ENCODE results near the gene ELOVL1. TPM values are rescaled to one million over a fixed set of nuclear protein-coding genes. Genes with fewer than 3 reads are reported as not detected.

ELOVL1 gene
- total and polyA plus RNA-seq, 2 donors = 26.1 to 44.8 TPM

- Histone ChIP-seq H3K9me3 (ENCODE audit: control insufficient read depth in 2 of 2, insufficient read depth in 1 of 2, low read length in 1 of 2) (no peaks in the 10 kb centered on the region), H3K36me3 (ENCODE audit: control insufficient read depth in 2 of 2, insufficient read depth in 2 of 2, low read length in 1 of 2) (peaks cover 0 to under 1% of the 10 kb centered on the region in 2 donors), H3K27me3 (ENCODE audit: control insufficient read depth in 2 of 2, insufficient read depth in 1 of 2, low read length in 1 of 2) (no peaks in the 10 kb centered on the region), H3K4me1 (ENCODE audit: control insufficient read depth in 2 of 2, insufficient read depth in 2 of 2, low read length in 2 of 2) (peaks cover 13 to 23% of the 10 kb centered on the region in 2 donors), H3K27ac (ENCODE audit: low read depth in 1 of 2, low read length in 1 of 2) (no peak overlapping the region), H3K4me3 (ENCODE audit: low read length in 2 of 2) (no peak overlapping the region)
- WGBS = 89% methylated on average over 2 of the region's 2 CpGs
- DNase-seq (ENCODE audit: low read depth in 6 of 9, low spot score in 9 of 9) = no peak
Observed at GRCh38 chr1:43354936-43355335, 12.9 kb downstream of the ELOVL1 start.

GRCh38 chr1:43354471-43354870, 13.3 kb downstream of the ELOVL1 start:
- Histone ChIP-seq H3K4me1 (ENCODE audit: control insufficient read depth in 2 of 2, insufficient read depth in 2 of 2, low read length in 2 of 2) (peaks cover 9 to 19% of the 10 kb centered on the region in 2 donors), H3K27ac (ENCODE audit: low read depth in 1 of 2, low read length in 1 of 2) (no peak overlapping the region), H3K4me3 (ENCODE audit: low read length in 2 of 2) (no peak overlapping the region), H3K9me3 (ENCODE audit: control insufficient read depth in 2 of 2, insufficient read depth in 1 of 2, low read length in 1 of 2) (no peaks in the 10 kb centered on the region), H3K36me3 (ENCODE audit: control insufficient read depth in 2 of 2, insufficient read depth in 2 of 2, low read length in 1 of 2) (no peaks in the 10 kb centered on the region), H3K27me3 (ENCODE audit: control insufficient read depth in 2 of 2, insufficient read depth in 1 of 2, low read length in 1 of 2) (no peaks in the 10 kb centered on the region)
- 94% methylated on average over 2 of the region's 2 CpGs for WGBS
- no peak for DNase-seq (ENCODE audit: low read depth in 6 of 9, low spot score in 9 of 9)

DNA sequence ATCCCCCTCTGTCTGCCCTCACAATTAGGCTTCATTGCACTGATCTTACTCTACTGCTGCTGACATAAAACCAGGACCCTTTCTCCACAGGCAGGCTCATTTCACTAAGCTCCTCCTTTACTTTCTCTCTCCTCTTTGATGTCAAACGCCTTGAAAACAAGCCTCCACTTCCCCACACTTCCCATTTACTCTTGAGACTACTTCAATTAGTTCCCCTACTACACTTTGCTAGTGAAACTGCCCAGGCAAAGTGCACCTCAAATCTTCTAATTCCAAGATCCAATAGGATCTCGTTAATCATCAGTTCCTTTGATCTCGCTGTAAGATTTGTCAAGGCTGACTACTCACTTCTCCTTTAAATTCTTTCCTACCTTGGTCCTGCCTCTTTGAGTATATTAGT, 14.9 kb downstream of the ELOVL1 start:
- 64% methylated on average over 3 of the region's 3 CpGs for WGBS
- peak in 4 of 9 donors; percentile 7 to 47 (median 26) for DNase-seq (ENCODE audit: low read depth in 6 of 9, low spot score in 9 of 9)
- H3K4me3 ChIP-seq (ENCODE audit: low read length in 2 of 2) = no peak overlapping the region

GRCh38 chr1:43352351-43352705, 15.5 kb downstream of the ELOVL1 start:
- no peaks in the 10 kb centered on the region for H3K9me3 ChIP-seq (ENCODE audit: control insufficient read depth in 2 of 2, insufficient read depth in 1 of 2, low read length in 1 of 2)
- H3K27me3 ChIP-seq (ENCODE audit: control insufficient read depth in 2 of 2, insufficient read depth in 1 of 2, low read length in 1 of 2) = peaks cover 0 to 5% of the 10 kb centered on the region in 2 donors
- no peak overlapping the region for H3K4me3 ChIP-seq (ENCODE audit: low read length in 2 of 2)
- 97% methylated on average over 2 of the region's 2 CpGs for WGBS
- H3K27ac ChIP-seq (ENCODE audit: low read depth in 1 of 2, low read length in 1 of 2) = no peak overlapping the region
- H3K36me3 ChIP-seq (ENCODE audit: control insufficient read depth in 2 of 2, insufficient read depth in 2 of 2, low read length in 1 of 2) = no peaks in the 10 kb centered on the region
- H3K4me1 ChIP-seq (ENCODE audit: control insufficient read depth in 2 of 2, insufficient read depth in 2 of 2, low read length in 2 of 2) = peaks cover 0 to 10% of the 10 kb centered on the region in 2 donors
- no peak for DNase-seq (ENCODE audit: low read depth in 6 of 9, low spot score in 9 of 9)

More for the DNA sequence above, 14.9 kb downstream of the ELOVL1 start:
- no peak overlapping the region for H3K27ac ChIP-seq (ENCODE audit: low read depth in 1 of 2, low read length in 1 of 2)
- peaks cover 0 to 5% of the 10 kb centered on the region in 2 donors for H3K27me3 ChIP-seq (ENCODE audit: control insufficient read depth in 2 of 2, insufficient read depth in 1 of 2, low read length in 1 of 2)
- H3K9me3 ChIP-seq (ENCODE audit: control insufficient read depth in 2 of 2, insufficient read depth in 1 of 2, low read length in 1 of 2) = no peaks in the 10 kb centered on the region
- peaks cover 2 to 11% of the 10 kb centered on the region in 2 donors for H3K4me1 ChIP-seq (ENCODE audit: control insufficient read depth in 2 of 2, insufficient read depth in 2 of 2, low read length in 2 of 2)
- H3K36me3 ChIP-seq (ENCODE audit: control insufficient read depth in 2 of 2, insufficient read depth in 2 of 2, low read length in 1 of 2) = no peaks in the 10 kb centered on the region

DNA sequence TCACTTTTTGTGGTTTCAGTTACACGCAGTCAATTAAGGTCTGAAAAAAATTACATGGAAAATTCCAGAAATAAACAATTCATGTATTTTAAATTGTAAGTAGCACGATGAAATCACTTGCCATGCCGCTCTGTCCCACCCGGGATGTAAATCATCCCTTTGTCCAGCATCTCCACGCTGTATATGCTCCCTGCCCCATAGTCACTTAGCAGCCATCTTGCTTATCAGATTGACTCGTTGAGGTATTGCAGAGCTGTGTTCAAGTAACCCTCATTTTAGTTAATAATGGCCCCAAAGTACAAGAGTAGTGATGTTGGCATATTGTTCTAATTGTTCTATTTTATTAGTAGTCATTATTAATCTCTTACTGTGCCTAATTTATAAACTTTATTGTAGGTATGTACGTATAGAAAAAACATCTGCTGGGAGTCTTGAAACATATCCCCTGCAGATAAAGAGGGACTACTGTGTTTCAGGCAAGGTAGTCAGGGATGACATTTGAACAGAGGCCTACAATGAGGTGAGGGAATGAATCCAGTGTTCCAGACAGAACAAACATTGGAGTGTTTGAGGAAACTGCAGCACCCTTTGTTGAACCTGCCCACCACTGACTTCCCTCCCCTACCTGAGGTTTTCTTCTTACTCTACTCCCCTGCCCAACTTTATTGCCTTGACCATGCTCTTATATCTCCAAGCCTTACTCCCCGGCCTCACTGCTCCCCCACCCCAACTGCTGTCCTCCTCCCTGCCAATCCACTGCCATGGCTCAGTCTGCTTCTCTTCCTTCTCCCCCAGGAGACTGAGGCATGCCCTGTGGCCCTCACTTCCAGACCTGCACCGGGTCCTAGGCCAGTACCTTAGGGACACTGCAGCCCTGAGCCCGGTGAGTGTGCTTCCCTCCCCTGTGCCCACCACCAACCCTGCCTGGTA, 16.1 kb downstream of the ELOVL1 start:
- no peak overlapping the region for H3K27ac ChIP-seq (ENCODE audit: low read depth in 1 of 2, low read length in 1 of 2)

GRCh38 chr1:43350976-43351375, 16.8 kb downstream of the ELOVL1 start:
- Histone ChIP-seq H3K4me1 (ENCODE audit: control insufficient read depth in 2 of 2, insufficient read depth in 2 of 2, low read length in 2 of 2) (peaks cover 0 to 10% of the 10 kb centered on the region in 2 donors), H3K27me3 (ENCODE audit: control insufficient read depth in 2 of 2, insufficient read depth in 1 of 2, low read length in 1 of 2) (peaks cover 0 to 5% of the 10 kb centered on the region in 2 donors), H3K4me3 (ENCODE audit: low read length in 2 of 2) (no peak overlapping the region), H3K36me3 (ENCODE audit: control insufficient read depth in 2 of 2, insufficient read depth in 2 of 2, low read length in 1 of 2) (no peaks in the 10 kb centered on the region), H3K9me3 (ENCODE audit: control insufficient read depth in 2 of 2, insufficient read depth in 1 of 2, low read length in 1 of 2) (no peaks in the 10 kb centered on the region), H3K27ac (ENCODE audit: low read depth in 1 of 2, low read length in 1 of 2) (no peak overlapping the region)
- 94% methylated on average over 1 of the region's 1 CpG for WGBS
- no peak for DNase-seq (ENCODE audit: low read depth in 6 of 9, low spot score in 9 of 9)

More for the DNA sequence above, 16.1 kb downstream of the ELOVL1 start:
- Histone ChIP-seq H3K9me3 (ENCODE audit: control insufficient read depth in 2 of 2, insufficient read depth in 1 of 2, low read length in 1 of 2) (no peaks in the 10 kb centered on the region), H3K27me3 (ENCODE audit: control insufficient read depth in 2 of 2, insufficient read depth in 1 of 2, low read length in 1 of 2) (peaks cover 0 to 5% of the 10 kb centered on the region in 2 donors), H3K4me3 (ENCODE audit: low read length in 2 of 2) (no peak overlapping the region), H3K4me1 (ENCODE audit: control insufficient read depth in 2 of 2, insufficient read depth in 2 of 2, low read length in 2 of 2) (peaks cover 0 to 10% of the 10 kb centered on the region in 2 donors), H3K36me3 (ENCODE audit: control insufficient read depth in 2 of 2, insufficient read depth in 2 of 2, low read length in 1 of 2) (no peaks in the 10 kb centered on the region)
- WGBS = 93% methylated on average over 10 of the region's 10 CpGs
- no peak for DNase-seq (ENCODE audit: low read depth in 6 of 9, low spot score in 9 of 9)

DNA sequence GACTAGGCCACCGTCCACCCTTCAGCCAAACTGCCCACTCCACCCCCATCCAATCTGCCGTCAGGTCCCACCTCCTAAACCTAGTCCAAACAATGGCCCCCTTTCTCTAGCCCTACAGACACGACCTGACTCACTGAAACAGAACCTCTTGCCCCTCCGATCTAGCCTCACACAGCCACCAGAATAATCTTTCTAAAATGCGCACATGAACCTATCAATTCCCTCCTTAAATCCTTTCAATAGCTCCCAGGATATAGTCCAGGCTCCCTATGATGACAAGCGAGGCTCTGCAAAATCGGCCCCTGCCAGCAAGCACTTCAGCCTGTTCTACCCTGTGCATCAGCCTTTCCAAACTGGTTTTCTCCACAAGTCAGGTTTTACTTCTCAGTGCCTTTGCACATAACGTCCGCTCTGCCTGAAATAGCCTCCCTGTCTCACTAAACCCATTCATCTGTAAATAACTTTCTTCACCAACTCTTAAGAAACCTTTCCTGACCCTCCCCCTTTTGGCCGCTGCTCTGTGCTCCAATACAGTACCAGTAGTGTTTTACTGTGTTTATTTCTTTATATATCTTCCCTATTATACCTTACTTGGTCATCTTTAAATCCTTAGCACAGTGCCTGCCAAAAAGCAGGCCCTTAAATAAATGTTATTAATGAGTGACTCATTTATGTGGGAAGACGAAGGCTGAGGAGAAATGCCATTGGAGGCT, 18.1 kb downstream of the ELOVL1 start:
- H3K4me3 ChIP-seq (ENCODE audit: low read length in 2 of 2) = peak overlapping the region in 1 of 2 donors; percentile 49
- H3K36me3 ChIP-seq (ENCODE audit: control insufficient read depth in 2 of 2, insufficient read depth in 2 of 2, low read length in 1 of 2) = no peaks in the 10 kb centered on the region
- WGBS = 90% methylated on average over 11 of the region's 11 CpGs
- H3K9me3 ChIP-seq (ENCODE audit: control insufficient read depth in 2 of 2, insufficient read depth in 1 of 2, low read length in 1 of 2) = no peaks in the 10 kb centered on the region
- no peak for DNase-seq (ENCODE audit: low read depth in 6 of 9, low spot score in 9 of 9)
- H3K4me1 ChIP-seq (ENCODE audit: control insufficient read depth in 2 of 2, insufficient read depth in 2 of 2, low read length in 2 of 2) = peaks cover 0 to 10% of the 10 kb centered on the region in 2 donors
- peaks cover 0 to 5% of the 10 kb centered on the region in 2 donors for H3K27me3 ChIP-seq (ENCODE audit: control insufficient read depth in 2 of 2, insufficient read depth in 1 of 2, low read length in 1 of 2)
- H3K27ac ChIP-seq (ENCODE audit: low read depth in 1 of 2, low read length in 1 of 2) = peak overlapping the region in 1 of 2 donors; percentile 74

DNA sequence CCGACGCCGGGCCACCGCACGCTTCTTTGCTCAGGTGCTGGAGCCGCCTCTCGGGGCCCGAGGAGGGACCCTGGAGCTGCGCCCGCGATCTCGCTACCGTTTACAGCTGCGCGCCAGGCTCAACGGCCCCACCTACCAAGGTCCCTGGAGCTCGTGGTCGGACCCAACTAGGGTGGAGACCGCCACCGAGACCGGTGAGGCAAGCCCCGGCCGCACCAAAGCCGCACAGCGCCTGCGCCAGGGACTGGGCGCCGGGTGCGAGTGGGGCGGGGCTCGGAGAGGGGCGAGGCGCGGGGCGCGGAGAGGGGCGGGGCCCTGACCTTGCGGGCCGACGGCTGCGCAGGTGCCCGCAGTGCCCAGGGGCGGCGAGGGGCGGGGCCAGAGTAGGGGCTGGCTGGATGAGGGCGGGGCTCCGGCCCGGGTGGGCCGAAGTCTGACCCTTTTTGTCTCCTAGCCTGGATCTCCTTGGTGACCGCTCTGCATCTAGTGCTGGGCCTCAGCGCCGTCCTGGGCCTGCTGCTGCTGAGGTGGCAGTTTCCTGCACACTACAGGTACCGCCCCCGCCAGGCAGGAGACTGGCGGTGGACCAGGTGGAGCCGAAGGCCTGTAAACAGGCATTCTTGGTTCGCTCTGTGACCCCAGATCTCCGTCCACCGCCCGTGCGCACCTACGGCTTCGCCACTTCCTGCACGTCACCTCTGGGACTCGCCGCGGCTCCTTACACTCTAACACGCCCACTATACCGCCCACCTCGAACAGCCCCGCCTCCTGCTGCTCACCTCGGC, 18.8 kb downstream of the ELOVL1 start:
- Histone ChIP-seq H3K4me1 (ENCODE audit: control insufficient read depth in 2 of 2, insufficient read depth in 2 of 2, low read length in 2 of 2) (peaks cover 0 to 10% of the 10 kb centered on the region in 2 donors), H3K4me3 (ENCODE audit: low read length in 2 of 2) (peak overlapping the region; percentile 41 to 49), H3K27me3 (ENCODE audit: control insufficient read depth in 2 of 2, insufficient read depth in 1 of 2, low read length in 1 of 2) (peaks cover 0 to 5% of the 10 kb centered on the region in 2 donors), H3K27ac (ENCODE audit: low read depth in 1 of 2, low read length in 1 of 2) (peak overlapping the region; percentile 59 to 74), H3K9me3 (ENCODE audit: control insufficient read depth in 2 of 2, insufficient read depth in 1 of 2, low read length in 1 of 2) (no peaks in the 10 kb centered on the region), H3K36me3 (ENCODE audit: control insufficient read depth in 2 of 2, insufficient read depth in 2 of 2, low read length in 1 of 2) (no peaks in the 10 kb centered on the region)
- DNase-seq (ENCODE audit: low read depth in 6 of 9, low spot score in 9 of 9) = peak in 6 of 9 donors; percentile 46 to 79 (median 57)
- WGBS = 74% methylated on average over 72 of the region's 72 CpGs

All from thymus (tissue), 11 donors.